Fibroblast of skin of abdomen (primary cell): ENCODE results near the gene PSMC3.

Experiments used
- DNase-seq: peaks from one replicate; pipeline ENCODE4 v3.0.0-alpha.2; 2013

Gene PSMC3

DNA sequence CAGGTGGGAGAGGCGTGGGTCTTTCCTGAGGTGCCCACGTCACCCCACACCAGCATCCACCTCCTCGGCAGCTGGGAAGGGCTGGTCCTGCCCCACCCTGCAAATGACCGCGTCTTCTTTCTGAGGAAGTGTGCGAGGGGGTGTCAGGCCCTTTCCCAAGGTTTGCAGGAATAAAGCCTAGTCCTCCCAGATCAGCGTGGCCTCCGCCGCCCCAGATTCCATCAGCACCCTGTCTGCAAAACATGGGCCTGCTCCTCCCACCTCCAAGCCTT is 32.3 kb downstream of the PSMC3 start:
- DNase-seq: no peak

DNA sequence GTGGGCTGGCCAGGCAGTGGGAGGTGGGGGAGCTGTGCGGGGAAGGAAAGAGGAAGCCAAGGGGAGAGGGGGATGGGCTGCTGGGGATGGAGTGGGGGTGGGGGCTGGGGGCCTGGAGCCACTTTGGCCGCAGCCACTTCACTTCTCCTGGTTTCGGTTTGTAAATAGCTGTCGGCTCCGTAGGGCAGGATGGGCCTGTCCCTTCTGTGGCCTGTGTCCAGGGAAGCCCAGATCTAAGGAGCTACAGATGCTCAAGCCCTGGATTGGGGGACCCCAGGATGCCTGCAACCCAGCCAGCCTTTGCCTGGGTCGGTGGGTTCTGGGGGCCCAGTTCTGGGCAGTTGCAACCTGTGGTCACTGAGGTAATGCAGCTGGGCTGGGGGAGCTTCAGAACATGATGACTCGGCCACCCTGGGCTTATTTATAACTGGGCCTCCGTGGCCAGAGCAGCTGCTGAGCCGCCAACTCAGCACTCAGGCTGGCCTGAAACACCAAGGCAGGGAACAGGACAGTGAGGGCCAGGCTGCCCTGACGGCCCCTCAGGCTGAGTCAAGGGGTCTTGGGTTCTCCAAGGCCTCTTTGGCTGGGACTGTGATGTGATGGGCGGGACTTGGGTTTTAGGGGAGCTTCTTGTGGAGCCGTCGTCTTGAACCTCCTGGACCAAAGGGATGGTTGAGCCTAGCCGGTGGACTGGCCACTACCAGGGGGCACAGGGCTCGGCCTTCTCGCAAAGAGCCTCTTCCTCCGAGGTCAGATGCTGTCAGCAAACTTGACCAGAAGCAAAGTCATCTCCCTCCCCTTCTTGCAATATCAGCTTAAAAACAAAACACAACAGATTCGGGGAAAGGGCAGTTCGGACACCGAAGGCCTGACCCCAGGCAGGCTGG is 32.8 kb downstream of the PSMC3 start:
- peak; percentile 60 for DNase-seq

DNA sequence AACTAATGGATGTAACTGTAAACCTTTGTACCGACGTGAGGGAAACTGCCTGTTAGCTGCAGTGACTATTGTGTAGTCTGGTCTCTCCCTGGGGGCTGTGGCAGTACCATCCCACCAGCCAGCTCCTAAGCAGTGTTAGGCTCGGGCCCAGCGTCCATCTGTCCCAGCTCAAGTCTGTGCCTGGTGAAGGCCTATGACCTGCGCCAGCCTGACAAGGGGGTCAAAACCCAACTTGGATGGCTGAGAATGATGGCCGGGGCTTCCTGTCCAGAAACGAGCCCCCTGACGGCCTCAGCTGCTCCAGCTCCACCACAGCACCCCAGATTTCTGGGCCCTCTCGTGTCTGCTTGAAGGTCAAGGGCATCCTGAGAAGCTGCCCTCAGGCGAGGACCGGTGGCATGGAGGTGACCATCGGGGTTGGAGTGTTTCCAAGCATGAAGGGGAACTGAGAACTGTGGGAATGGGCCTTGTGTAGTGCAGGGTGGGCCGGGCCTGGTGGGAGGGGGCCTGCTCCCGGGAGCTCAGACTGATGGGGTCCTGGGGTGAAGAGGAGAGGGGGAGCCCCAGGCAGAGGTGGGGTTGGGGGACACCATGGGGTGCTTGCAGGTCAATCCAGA is 33.6 kb downstream of the PSMC3 start:
- no peak for DNase-seq

DNA sequence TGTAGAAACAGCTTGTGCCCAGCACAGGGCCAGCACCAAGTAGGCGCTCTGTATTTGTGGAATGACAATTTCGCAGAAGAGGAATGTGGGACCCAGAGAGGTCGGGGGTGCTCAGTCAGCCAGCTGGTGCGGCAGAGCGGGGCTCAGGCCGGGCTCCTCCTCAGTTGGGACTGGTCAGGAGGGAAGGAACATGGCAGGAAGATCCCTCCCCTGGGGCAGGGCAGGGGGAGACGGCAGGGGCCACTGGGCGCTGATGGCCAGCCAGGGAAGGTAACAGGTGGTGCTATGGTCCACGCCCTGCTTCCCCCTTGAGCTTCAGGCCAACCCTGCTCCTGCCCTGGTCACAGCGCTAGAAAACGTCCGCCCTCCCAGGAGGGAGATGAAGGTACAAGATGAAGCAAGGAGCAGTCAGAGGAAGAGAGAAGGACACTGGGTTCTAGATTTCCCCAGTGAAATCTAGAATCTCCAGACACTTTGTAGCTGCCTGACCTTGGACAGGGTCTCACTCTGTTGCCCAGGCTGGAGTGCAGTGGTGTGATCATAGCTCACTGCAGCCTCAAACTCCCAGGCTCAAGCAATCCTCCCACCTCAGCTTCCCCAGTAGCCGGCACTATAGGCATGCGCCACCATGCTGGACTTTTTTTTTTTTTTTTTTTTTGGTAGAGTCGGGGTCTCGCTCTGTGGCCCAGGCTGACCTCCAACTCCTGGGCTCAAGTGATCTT is 34.4 kb downstream of the PSMC3 start:
- no peak for DNase-seq

DNA sequence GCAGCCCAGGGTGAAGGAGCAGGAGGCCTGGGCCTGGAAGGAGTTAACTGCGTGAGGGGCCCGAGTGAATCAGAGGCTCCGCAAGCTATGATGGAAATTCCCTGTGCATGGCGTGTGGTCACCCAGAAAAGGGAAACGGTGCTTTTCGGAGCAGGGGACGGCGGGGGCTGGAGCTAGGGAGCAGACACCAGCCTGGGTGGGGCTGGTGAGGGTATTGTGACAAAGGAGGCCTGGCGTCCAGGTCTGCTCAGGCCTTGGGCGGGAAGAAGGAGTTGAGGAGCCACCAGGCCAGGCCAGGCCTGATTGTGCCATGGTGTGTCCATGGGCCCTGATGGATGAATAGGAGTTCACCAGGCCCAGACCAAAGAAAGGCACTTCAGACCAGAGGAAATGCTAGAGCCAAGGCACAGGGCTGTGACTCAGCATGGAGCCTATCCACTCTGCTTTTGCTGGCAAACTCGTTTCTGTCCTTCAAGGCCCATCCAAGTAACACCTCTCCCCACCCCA is 35.1 kb downstream of the PSMC3 start:
- DNase-seq: no peak

- DNase-seq: no peak
Observed at GRCh38 chr11:47390422-47390760, 35.8 kb downstream of the PSMC3 start.

DNA sequence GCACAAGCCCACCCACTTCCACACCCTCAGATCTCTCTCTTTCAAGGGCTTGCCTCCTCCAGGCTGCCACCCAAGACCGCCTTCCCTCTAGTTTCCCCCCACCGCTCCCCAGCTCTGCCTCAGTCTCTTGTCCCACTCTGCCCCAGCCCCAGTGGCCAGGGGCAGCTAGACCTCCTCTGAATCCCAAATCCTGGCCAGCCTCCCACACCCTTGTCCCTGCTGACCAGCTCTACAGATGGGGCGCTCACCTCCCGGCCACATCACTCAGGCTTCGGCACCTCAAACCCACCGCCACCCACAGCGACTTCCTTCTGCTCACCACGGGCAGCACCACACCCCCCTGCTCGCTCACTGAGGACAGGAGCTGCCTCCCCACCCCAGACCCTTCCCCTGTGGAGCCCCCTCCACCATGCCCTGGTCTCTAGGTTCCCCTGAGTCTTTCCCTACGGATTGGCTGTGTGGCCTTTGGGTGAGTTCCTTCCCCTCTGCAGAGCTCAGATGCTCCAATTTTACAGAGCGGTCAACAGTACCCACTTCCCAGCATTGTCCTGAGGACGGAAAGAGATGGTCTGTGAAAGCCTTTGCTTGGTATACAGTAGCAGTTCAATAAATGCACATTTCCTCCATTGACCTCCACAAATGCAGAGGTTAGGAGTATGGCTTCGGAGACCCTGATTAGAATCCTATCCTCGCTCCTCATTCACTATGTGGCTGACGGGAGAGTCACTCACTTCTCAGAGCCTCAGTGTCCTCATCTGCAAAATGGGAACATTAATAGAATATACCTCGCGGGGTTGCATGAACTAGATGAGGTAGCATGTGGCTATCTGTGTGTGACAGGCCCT is 36.4 kb downstream of the PSMC3 start:
- no peak for DNase-seq

DNA sequence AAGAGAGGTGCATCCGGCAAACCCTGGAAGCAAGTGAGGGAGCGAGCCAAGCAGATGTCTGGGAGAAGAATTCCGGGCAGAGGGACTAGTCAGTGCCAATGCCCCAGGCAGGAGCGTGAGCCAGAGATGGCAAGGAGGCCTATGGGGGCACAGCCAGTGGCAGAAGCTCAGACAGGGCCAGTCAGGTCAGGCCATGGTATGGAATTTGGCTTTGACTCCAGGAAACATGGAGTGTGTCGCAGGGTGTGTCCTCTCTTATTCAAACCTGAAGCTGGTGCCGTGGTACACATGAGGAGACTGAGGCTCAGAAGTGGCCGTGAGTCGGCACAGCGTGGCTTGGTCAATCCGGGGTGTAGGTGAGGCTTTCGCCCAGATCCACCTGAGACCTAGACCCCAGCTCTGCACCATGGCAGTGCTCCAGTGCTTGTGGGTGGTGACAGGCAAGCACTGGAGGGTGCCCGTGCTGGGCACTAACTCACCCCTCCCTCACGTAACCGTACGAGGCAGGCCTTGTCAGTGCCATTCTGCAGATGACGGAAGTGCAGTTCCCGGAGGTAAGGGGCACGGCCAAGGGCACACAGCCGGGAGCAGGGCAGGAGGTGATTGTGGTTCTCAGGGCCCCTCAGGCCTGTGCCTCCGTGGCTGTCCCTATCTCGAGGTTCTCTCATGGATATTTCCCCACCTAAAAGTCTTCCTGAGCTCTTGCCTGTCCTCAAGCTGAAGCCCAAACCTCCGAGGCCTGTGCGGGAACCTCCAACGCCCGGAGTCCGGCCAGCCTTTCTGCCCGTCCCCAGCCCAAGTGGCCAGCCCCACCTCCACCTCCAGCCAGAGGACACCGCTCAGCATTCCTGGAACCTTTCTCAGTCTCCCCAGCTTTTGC is 37.3 kb downstream of the PSMC3 start:
- DNase-seq: no peak

- no peak for DNase-seq
Observed at GRCh38 chr11:47387944-47388696, 38.1 kb downstream of the PSMC3 start.

- DNase-seq: no peak
Observed at GRCh38 chr11:47384498-47384897, 41.7 kb downstream of the PSMC3 start.

GRCh38 chr11:47383071-47383470 is 43.2 kb downstream of the PSMC3 start:
- no peak for DNase-seq

GRCh38 chr11:47380078-47380477 is 46.2 kb downstream of the PSMC3 start:
- DNase-seq: no peak

GRCh38 chr11:47379317-47379716 is 46.9 kb downstream of the PSMC3 start:
- no peak for DNase-seq

GRCh38 chr11:47378836-47379170 is 47.4 kb downstream of the PSMC3 start:
- no peak for DNase-seq

GRCh38 chr11:47378010-47378835 is 48.0 kb downstream of the PSMC3 start, which contains the start of gene SPI1:
TSS of gene SPI1 (minus strand) at chr11:47378547. CDS start at chr11:47378353, 194 bp downstream.
- DNase-seq: no peak

DNA sequence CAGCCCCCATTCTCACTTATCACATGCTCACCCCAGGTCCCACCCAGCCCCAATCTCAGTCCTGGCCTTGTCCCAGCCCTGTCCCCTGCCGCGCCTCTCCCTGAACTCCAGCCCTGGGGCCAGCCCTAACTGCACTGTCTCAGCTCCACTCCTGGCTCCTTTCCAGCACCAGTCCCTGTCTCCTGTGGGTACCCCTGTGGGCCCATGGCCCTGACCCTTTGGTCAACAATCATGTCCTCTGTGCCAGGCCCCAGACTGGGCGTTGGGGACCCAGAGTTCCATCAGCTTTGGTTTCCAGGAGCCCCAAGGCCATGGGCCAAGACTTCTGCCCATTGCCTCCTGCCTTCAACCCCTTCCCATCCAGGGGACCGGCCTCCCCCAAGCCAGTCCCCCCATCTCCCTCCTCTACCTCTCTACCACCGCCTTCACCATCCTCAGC is 48.6 kb downstream of the PSMC3 start:
- DNase-seq: no peak

- DNase-seq: no peak
Observed at GRCh38 chr11:47376525-47377371, 49.5 kb downstream of the PSMC3 start.

DNA sequence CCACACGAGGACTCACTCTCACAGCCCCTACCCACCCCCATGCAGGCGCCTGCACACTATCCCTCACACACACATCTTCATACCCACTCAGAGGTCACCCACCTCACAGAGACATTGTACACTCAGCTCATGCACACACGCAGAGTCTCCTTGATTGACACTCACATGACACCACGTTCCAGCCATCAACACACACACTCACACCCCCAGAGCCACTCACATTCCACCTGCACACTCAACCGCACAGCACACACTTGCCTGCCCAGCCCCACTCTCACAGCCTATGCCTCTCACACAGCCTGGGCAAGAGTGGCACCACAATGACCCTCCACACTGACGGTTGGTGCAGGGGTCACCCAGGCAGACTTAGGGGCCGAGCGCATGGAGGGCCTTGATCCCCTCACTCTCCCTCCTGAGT is 50.1 kb downstream of the PSMC3 start:
- DNase-seq: no peak

- no peak for DNase-seq
Observed at GRCh38 chr11:47375546-47376085, 50.6 kb downstream of the PSMC3 start.
